Measurements from ENCODE around the gene CFAP68.

DNA sequence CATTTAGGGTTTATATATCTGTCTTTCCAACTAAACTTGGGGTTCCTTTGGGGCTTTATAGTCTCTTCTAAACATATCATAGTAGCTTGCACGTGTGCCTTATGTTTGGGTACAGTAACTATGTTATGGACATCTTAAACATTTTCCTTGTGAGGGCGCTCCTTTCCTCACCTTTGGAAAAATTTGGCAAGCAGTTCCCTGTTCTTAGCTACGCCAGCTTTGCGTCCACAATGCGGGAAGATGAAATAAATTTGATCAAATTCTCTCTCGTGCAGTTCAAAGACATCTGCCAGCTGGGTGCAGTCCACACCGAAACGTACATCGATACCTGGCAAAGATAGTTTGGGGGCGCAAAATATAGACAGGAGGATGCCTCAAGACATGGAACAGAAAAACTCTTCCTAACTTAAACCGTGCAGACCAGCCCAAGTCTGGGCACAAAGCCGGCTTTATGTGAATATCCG, 924 bp upstream of the CFAP68 start:
- TF ChIP-seq, protein P1, sequence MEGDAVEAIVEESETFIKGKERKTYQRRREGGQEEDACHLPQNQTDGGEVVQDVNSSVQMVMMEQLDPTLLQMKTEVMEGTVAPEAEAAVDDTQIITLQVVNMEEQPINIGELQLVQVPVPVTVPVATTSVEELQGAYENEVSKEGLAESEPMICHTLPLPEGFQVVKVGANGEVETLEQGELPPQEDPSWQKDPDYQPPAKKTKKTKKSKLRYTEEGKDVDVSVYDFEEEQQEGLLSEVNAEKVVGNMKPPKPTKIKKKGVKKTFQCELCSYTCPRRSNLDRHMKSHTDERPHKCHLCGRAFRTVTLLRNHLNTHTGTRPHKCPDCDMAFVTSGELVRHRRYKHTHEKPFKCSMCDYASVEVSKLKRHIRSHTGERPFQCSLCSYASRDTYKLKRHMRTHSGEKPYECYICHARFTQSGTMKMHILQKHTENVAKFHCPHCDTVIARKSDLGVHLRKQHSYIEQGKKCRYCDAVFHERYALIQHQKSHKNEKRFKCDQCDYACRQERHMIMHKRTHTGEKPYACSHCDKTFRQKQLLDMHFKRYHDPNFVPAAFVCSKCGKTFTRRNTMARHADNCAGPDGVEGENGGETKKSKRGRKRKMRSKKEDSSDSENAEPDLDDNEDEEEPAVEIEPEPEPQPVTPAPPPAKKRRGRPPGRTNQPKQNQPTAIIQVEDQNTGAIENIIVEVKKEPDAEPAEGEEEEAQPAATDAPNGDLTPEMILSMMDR (IDR thresholded peaks at IDR 0.05 in 8 of 11, conservative IDR thresholded peaks at IDR 0.05 in 3 of 11): no peak
- TF ChIP-seq POLR2AphosphoS5 (IDR thresholded peaks at IDR 0.05): no peak

All from spleen (tissue), 7 donors.